Heart left ventricle (tissue), 16 donors: ENCODE data around the gene NLRP6. TPM values are rescaled to one million over a fixed set of nuclear protein-coding genes. Genes with fewer than 3 reads are reported as not detected.
"Not testable (repeated sequence)": the region's sequence is repeated elsewhere in the genome, so short reads cannot be mapped to it uniquely, and the experiment has no call there.

Experiments used
- ATAC-seq, 4 donors: fragments of 200-7000 bp; cut with Tn5 transposase; one replicate each; pipeline ENCODE4 v1.9.1; 2020 to 2022; ENCODE audit warnings: moderate library complexity in 4 of 4, mild to moderate bottlenecking in 3 of 4, moderate number of reproducible peaks in 1 of 4
- DNase-seq, 5 donors: peaks; one replicate each; pipeline ENCODE4 v3.0.0-alpha.2; 2020
- H3K27ac ChIP-seq, 12 donors: fragments of 200-600 bp; sonication (generic) in 4 of 12; one replicate each; pipeline versions ENCODE4 v1.5.0 to v1.8.0; 2016 to 2022; ENCODE audit warnings: mild to moderate bottlenecking in 2 of 12
- H3K27me3 ChIP-seq, 9 donors: fragments of 200-600 bp; sonication (generic) in 2 of 9; one replicate each; pipeline versions ENCODE4 v1.5.1 to v1.8.0; 2016 to 2022; ENCODE audit warnings: mild to moderate bottlenecking in 3 of 9
- H3K36me3 ChIP-seq, 9 donors: fragments of 200-600 bp; sonication (generic) in 2 of 9; one replicate each; pipeline versions ENCODE4 v1.5.0 to v1.8.0; 2018 to 2022; ENCODE audit warnings: mild to moderate bottlenecking in 2 of 9
- H3K4me1 ChIP-seq, 12 donors: fragments of 200-600 bp; sonication (generic) in 4 of 12; one replicate each; pipeline versions ENCODE4 v1.5.0 to v1.8.0; 2016 to 2022; ENCODE audit warnings: mild to moderate bottlenecking in 3 of 12
- H3K4me3 ChIP-seq, 12 donors: fragments of 200-600 bp; sonication (generic) in 4 of 12; one replicate each; pipeline versions ENCODE4 v1.5.0 to v1.8.0; 2017 to 2022; ENCODE audit warnings: mild to moderate bottlenecking in 9 of 12, moderate library complexity in 4 of 12
- H3K9me3 ChIP-seq, 12 donors: fragments of 200-600 bp; sonication (generic) in 4 of 12; one replicate each; pipeline versions ENCODE4 v1.5.0 to v1.8.0; 2016 to 2022; ENCODE audit warnings: mild to moderate bottlenecking in 1 of 12
- CTCF ChIP-seq, 12 donors: fragments of 200-600 bp; sonication (generic) in 4 of 12; IDR thresholded peaks; one replicate each; pipeline versions ENCODE4 v1.5.0 to v1.8.0; 2018 to 2022; ENCODE audit warnings: antibody characterized with exemption in 12 of 12, mild to moderate bottlenecking in 5 of 12
- POLR2A ChIP-seq, 2 donors: fragments of 450-650 bp; IDR thresholded peaks; one replicate each; pipeline ENCODE4 v1.6.1; 2017; ENCODE audit warnings: antibody characterized with exemption in 2 of 2, mild to moderate bottlenecking in 2 of 2, moderate library complexity in 2 of 2
- WGBS, 4 donors: extraction: QIAGEN DNeasy Blood & Tissue Kit in 2 of 4; methylation state at CpG; one replicate each; pipeline versions ENCODE4 v1.1.5 to v1.1.7; 2013 to 2018; 5-methylcytosine and 5-hydroxymethylcytosine counted together
- intact Hi-C, 10 donors: fragments of 100-400 bp; cut with DNase I; formaldehyde crosslinking; loops; one replicate each; pipeline versions ENCODE4 v1.11.1 to v1.14.2; 2022
- polyA plus RNA-seq, 2 donors: library from polyadenylated mRNA; stranded (reverse); fragments of 200-250 nt; gene quantifications; one replicate each; pipeline ENCODE4 v1.2.3, GENCODE V29; 2013
- total RNA-seq, 9 donors: library from RNA; depleted of rRNA in 2 of 9; stranded (reverse); fragments of >200 nt in 2 of 9; fragmentation: NEBNext Ultra II Directional in 3 of 9; extraction: Animal tissue kit (Norgen Biotek cat#: 25700) in 3 of 9; gene quantifications; one replicate each; pipeline versions ENCODE4 v1.1.0 to v1.2.4, GENCODE V29; 2016 to 2023
- donor health status: ischemic (EF 13 %, LVEDD 7.1; RV severe dilation, severe dysfunction).
- donor health status: healthy with polysubstance abuse.
- donor health status: DM: no; HTN: yes; CAD: no.
- donor health status: DM: no; HTN: no; CAD: no.
- donor health status: ischemic (EF 25% LVEDD 6.9; RV normal size, moderate dysfunction).
- donor health status: ischemic (EF 25% LVEDD 5.7; RV mildly dilated, moderate dysfunction).
- donor health status: healthy.
- donor health status: DM: yes; HTN: yes; CAD: no.
- donor health status: ischemic (EF 35%, LVEDD 5.7; RV mildly dilated, moderate dysfunction).
- donor health status: nonischemic (EF 11% LVEDD 7.7; RV severe dilation, severe dysfunction).
- donor health status: DM: yes; HTN: yes; CAD: no.
- donor health status: PGD.
- donor health status: ischemic (EF 29% LVEDD 5.4; RV normal size, mild dysfunction).
- donor health status: nonischemic (EF 23%, LVEDD 6.1; RV moderate dilation, normal function).

Gene NLRP6
- total and polyA plus RNA-seq, 11 donors = 0.09 to 0.20 (median 0.14) TPM; not detected in 6

- Histone ChIP-seq H3K9me3 (no peaks in the 10 kb centered on the region), H3K27me3 (peaks cover 19 to 64% (median 42%) of the 10 kb centered on the region in 9 donors), H3K36me3 (no peaks in the 10 kb centered on the region), H3K4me3 (no peak overlapping the region), H3K4me1 (peaks cover 0 to 31% (median 14%) of the 10 kb centered on the region in 12 donors), H3K27ac (no peak overlapping the region)
- intact Hi-C loops = no loop called here
- DNase-seq (peak in 1 of 5 donors; percentile 9), ATAC-seq (no peak)
- no peak for TF ChIP-seq POLR2A (IDR thresholded peaks at IDR 0.05)
- no peak for TF ChIP-seq CTCF (IDR thresholded peaks at IDR 0.05)
- WGBS, 4 donors = 82 to 91% (median 89%) methylated on average over 8 of the region's 8 CpGs
Measured at GRCh38 chr11:285894-286220, 7.7 kb downstream of the NLRP6 start.

- intact Hi-C loops, H3K9me3 ChIP-seq, H3K27ac ChIP-seq, H3K36me3 ChIP-seq, ATAC-seq: not testable (repeated sequence)
- WGBS, 4 donors = 81 to 94% (median 87%) methylated on average over 27 of the region's 27 CpGs
- Histone ChIP-seq H3K27me3 (peaks cover 6 to 51% (median 28%) of the 10 kb centered on the region in 9 donors), H3K4me3 (peak overlapping the region in 2 of 12 donors; percentile 71 to 92), H3K4me1 (peaks cover 0 to 24% (median 12%) of the 10 kb centered on the region in 12 donors)
- DNase-seq = peak in 3 of 5 donors; percentile 3 to 14 (median 9)
Measured at GRCh38 chr11:286977-287820, 9.0 kb downstream of the NLRP6 start.

- ATAC-seq = no peak
- WGBS, 4 donors = 18 to 37% (median 24%) methylated on average over 35 to 41 of the region's 41 CpGs
Measured at GRCh38 chr11:287821-288477, 9.7 kb downstream of the NLRP6 start.

More at GRCh38 chr11:287821-288477, 9.7 kb downstream of the NLRP6 start:
- Histone ChIP-seq H3K4me1 (peaks cover 0 to 24% (median 12%) of the 10 kb centered on the region in 12 donors), H3K27ac (peak overlapping the region in 6 of 12 donors; percentile 54 to 83 (median 71)), H3K36me3 (peaks cover 0 to 8% (median 0%) of the 10 kb centered on the region in 9 donors), H3K4me3 (peak overlapping the region; percentile 61 to 92 (median 78)), H3K9me3 (no peaks in the 10 kb centered on the region), H3K27me3 (peaks cover 0 to 43% (median 21%) of the 10 kb centered on the region in 9 donors)
- peak; percentile 4 to 66 (median 26) for DNase-seq
- intact Hi-C loops = loop anchor here in 1 of 10 donors (2.0 kb wide), 1 partner anchor 51 kb away; the partner anchor contains the start of genes PSMD13 and SIRT3
- TF ChIP-seq CTCF (IDR thresholded peaks at IDR 0.05) = no peak
- TF ChIP-seq POLR2A (IDR thresholded peaks at IDR 0.05) = no peak
